K562 (cell line): Measurements from ENCODE around the gene LPXN. TPM values are rescaled to one million over a fixed set of nuclear protein-coding genes. Genes with fewer than 3 reads are reported as not detected.

Experiments used
- BRD9 ChIP-seq: fragments of 450-650 bp; IDR thresholded peaks from 2 replicates; pipeline ENCODE4 v1.6.1; 2018; ENCODE audit warnings: low read depth; ENCODE audit not compliant: partially characterized antibody
- CBX3 ChIP-seq, 2 experiments: IDR thresholded peaks; 1 replicate in 1 of 2; 2 replicates in 1 of 2; pipeline ENCODE4 v1.6.1; 2012; ENCODE audit warnings: inconsistent platforms in 2 of 2, low read length in 2 of 2, borderline replicate concordance in 1 of 2, control low read depth in 1 of 2
- CEBPB ChIP-seq: fragments of 450-650 bp; IDR thresholded peaks from 2 replicates; pipeline ENCODE4 v1.6.1; 2016; ENCODE audit warnings: missing genetic modification characterization, missing compliant biosample characterization
- FIP1L1 ChIP-seq: fragments of 200-400 bp; formaldehyde crosslinking; IDR thresholded peaks from 2 replicates; pipeline ENCODE4 v1.6.1; 2018; ENCODE audit warnings: mild to moderate bottlenecking, low read depth, low read length; ENCODE audit not compliant: poor library complexity, severe bottlenecking
- MCM7 ChIP-seq, 2 experiments: fragments of 450-650 bp; IDR thresholded peaks; 2 replicates each; pipeline ENCODE4 v1.6.1; 2016 to 2018
- NFRKB ChIP-seq: fragments of 450-650 bp; IDR thresholded peaks from 2 replicates; pipeline ENCODE4 v1.6.1; 2016; ENCODE audit warnings: low read depth
- PHF20 ChIP-seq: fragments of 450-650 bp; IDR thresholded peaks from 2 replicates; pipeline ENCODE4 v1.6.1; 2018; ENCODE audit not compliant: partially characterized antibody
- POLR2AphosphoS5 ChIP-seq: IDR thresholded peaks from 2 replicates; pipeline ENCODE4 v1.6.1; 2011; ENCODE audit warnings: mild to moderate bottlenecking, low read depth, low read length, moderate library complexity; ENCODE audit not compliant: control insufficient read depth, insufficient read depth
- TEAD2 ChIP-seq: fragments of 450-650 bp; IDR thresholded peaks from 2 replicates; pipeline ENCODE4 v1.6.1; 2016; ENCODE audit warnings: missing genetic modification characterization, control low read depth, missing compliant biosample characterization
- TEAD4 ChIP-seq, 2 experiments: sonication (generic) in 1 of 2; formaldehyde crosslinking in 1 of 2; IDR thresholded peaks; 2 replicates each; pipeline versions ENCODE4 v1.6.1 to v1.8.0; 2012 to 2022; ENCODE audit warnings: borderline replicate concordance in 1 of 2, inconsistent platforms in 1 of 2, low read length in 1 of 2, mild to moderate bottlenecking in 1 of 2, missing genetic modification reagents in 1 of 2
- ZNF124 ChIP-seq: sonication (generic); formaldehyde crosslinking; IDR thresholded peaks from 2 replicates; pipeline ENCODE4 v1.8.1; 2022; ENCODE audit warnings: missing genetic modification reagents
- ZNF232 ChIP-seq: sonication (generic); formaldehyde crosslinking; IDR thresholded peaks from 2 replicates; pipeline ENCODE4 v1.8.0; 2022; ENCODE audit warnings: mild to moderate bottlenecking, missing genetic modification reagents
- ZNF699 ChIP-seq: fragments of 250-450 bp; sonication (Bioruptor Pico); IDR thresholded peaks from 2 replicates; pipeline ENCODE4 v1.8.0; 2021; ENCODE audit warnings: mild to moderate bottlenecking, moderate library complexity; ENCODE audit not compliant: insufficient replicate concordance
- polyA plus RNA-seq, 8 experiments: library from polyadenylated mRNA; depleted of rRNA in 4 of 8; stranded (reverse) in 5 of 8; unstranded in 3 of 8; fragments of >200 nt; fragmentation: Nextera tagmentation in 2 of 8; fragmentation: Illumina TruSeq in 1 of 8; extraction: Ambion mirVana in 2 of 8; extraction: Trizol in 1 of 8; gene quantifications; 2 replicates each; pipeline versions ENCODE4 v1.2.1 to v1.2.3, GENCODE V29; 2011 to 2014; ENCODE audit warnings: inconsistent platforms in 1 of 8, missing spikeins in 1 of 8
- total RNA-seq, 7 experiments: library from RNA; depleted of rRNA in 6 of 7; stranded (reverse); fragments of >200 nt in 6 of 7; fragmentation: Illumina TruSeq in 2 of 7; extraction: Trizol in 2 of 7; gene quantifications; 2 replicates each; pipeline versions ENCODE4 v1.2.1 to v1.2.3, GENCODE V29; 2011 to 2021; ENCODE audit warnings: low replicate concordance in 1 of 7
- TF ChIP-seq, protein P1 (sequence below): IDR thresholded peaks from 2 replicates; pipeline ENCODE4 v1.6.1; 2012; ENCODE audit warnings: low read depth, low read length, improper control_type of control experiment, borderline replicate concordance
- TF ChIP-seq, protein P2 (sequence below): fragments of 450-650 bp; formaldehyde crosslinking; conservative IDR thresholded peaks from 2 replicates; pipeline ENCODE4 v1.4.0; 2022; ENCODE audit warnings: mild to moderate bottlenecking, missing genetic modification characterization
- TF ChIP-seq, protein P3 (sequence below): fragments of 250-450 bp; sonication (Bioruptor Pico); IDR thresholded peaks from 2 replicates; pipeline ENCODE4 v1.4.0; 2020
- TF ChIP-seq, protein P4 (sequence below): sonication (generic); formaldehyde crosslinking; IDR thresholded peaks from 2 replicates; pipeline ENCODE4 v1.8.1; 2023; ENCODE audit warnings: mild to moderate bottlenecking, missing genetic modification reagents, moderate library complexity
- TF ChIP-seq, protein P5 (sequence below): fragments of 250-450 bp; sonication (Bioruptor Pico); IDR thresholded peaks from 2 replicates; pipeline ENCODE4 v1.5.0; 2021
- TF ChIP-seq, protein P6 (sequence below): sonication (generic); formaldehyde crosslinking; IDR thresholded peaks from 2 replicates; pipeline ENCODE4 v1.8.0; 2022; ENCODE audit warnings: mild to moderate bottlenecking, missing genetic modification reagents

LPXN gene
- total and polyA plus RNA-seq, 9 of the 15 experiments (the other 6 are each of a cell fraction or from before 2014, with no cell fraction given): 0.73 to 3.1 (median 2.0) TPM

DNA sequence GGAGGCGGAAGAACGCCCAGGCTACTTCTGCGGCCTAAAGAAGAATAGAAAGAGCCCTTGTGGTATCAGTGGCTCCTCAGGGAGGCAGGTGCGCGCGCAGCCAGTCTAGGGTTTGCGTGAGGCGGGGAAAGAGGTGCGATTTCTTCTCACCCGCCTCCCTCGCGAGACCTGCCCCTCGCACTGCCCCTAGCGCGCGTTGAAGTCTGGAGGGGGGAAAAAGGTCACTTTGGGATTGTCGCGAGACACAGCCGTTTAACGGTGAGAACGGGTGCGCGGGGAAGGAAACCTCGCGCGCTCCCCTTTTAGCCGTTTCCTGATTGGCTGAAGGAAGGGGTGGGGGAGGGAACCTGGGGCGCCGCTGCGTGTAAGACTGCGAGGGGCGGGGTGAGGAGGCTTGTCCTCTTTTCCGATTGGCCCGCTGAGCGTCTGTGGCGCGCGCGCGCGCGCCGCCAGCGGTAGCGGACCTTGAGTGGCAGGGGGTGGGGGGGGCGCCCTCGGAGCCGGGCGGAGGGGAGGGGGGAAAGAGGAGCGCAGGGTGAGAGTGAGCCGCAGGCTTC lies 3.1 kb upstream of the LPXN start, which contains the start of gene ZFP91 (continued):
- TF ChIP-seq, protein P1, sequence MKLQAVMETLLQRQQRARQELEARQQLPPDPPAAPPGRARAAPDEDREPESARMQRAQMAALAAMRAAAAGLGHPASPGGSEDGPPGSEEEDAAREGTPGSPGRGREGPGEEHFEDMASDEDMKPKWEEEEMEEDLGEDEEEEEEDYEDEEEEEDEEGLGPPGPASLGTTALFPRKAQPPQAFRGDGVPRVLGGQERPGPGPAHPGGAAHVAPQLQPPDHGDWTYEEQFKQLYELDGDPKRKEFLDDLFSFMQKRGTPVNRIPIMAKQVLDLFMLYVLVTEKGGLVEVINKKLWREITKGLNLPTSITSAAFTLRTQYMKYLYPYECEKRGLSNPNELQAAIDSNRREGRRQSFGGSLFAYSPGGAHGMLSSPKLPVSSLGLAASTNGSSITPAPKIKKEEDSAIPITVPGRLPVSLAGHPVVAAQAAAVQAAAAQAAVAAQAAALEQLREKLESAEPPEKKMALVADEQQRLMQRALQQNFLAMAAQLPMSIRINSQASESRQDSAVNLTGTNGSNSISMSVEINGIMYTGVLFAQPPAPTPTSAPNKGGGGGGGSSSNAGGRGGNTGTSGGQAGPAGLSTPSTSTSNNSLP: no peak
- no peak for TF ChIP-seq ZNF232 (CRISPR knock-in tag)
- no peak for TF ChIP-seq TEAD4 (IDR thresholded peaks at IDR 0.05; ENCODE audit: low read length)
- no peak for TF ChIP-seq TEAD4 (CRISPR knock-in tag; IDR thresholded peaks at IDR 0.05; ENCODE audit: borderline replicate concordance)
- TF ChIP-seq, protein P2, sequence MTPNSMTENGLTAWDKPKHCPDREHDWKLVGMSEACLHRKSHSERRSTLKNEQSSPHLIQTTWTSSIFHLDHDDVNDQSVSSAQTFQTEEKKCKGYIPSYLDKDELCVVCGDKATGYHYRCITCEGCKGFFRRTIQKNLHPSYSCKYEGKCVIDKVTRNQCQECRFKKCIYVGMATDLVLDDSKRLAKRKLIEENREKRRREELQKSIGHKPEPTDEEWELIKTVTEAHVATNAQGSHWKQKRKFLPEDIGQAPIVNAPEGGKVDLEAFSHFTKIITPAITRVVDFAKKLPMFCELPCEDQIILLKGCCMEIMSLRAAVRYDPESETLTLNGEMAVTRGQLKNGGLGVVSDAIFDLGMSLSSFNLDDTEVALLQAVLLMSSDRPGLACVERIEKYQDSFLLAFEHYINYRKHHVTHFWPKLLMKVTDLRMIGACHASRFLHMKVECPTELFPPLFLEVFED (CRISPR knock-in tag): no peak
- TF ChIP-seq POLR2AphosphoS5: peak; percentile 69
- TF ChIP-seq NFRKB: peak; percentile 93
- TF ChIP-seq MCM7 (IDR thresholded peaks at IDR 0.05): no peak
- no peak for TF ChIP-seq PHF20
- TF ChIP-seq, protein P3, sequence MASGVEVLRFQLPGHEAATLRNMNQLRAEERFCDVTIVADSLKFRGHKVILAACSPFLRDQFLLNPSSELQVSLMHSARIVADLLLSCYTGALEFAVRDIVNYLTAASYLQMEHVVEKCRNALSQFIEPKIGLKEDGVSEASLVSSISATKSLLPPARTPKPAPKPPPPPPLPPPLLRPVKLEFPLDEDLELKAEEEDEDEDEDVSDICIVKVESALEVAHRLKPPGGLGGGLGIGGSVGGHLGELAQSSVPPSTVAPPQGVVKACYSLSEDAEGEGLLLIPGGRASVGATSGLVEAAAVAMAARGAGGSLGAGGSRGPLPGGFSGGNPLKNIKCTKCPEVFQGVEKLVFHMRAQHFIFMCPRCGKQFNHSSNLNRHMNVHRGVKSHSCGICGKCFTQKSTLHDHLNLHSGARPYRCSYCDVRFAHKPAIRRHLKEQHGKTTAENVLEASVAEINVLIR (CRISPR knock-in tag): no peak
- TF ChIP-seq FIP1L1: no peak
- TF ChIP-seq, protein P4, sequence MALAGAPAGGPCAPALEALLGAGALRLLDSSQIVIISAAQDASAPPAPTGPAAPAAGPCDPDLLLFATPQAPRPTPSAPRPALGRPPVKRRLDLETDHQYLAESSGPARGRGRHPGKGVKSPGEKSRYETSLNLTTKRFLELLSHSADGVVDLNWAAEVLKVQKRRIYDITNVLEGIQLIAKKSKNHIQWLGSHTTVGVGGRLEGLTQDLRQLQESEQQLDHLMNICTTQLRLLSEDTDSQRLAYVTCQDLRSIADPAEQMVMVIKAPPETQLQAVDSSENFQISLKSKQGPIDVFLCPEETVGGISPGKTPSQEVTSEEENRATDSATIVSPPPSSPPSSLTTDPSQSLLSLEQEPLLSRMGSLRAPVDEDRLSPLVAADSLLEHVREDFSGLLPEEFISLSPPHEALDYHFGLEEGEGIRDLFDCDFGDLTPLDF: peak; percentile 72; the same call in 1 of the 2 replicates
- TF ChIP-seq CBX3 (IDR thresholded peaks at IDR 0.05; ENCODE audit: borderline replicate concordance in 1 of 2, low read length in 2 of 2): peak in 1 of 2 experiments; percentile 15; a peak in 1 of 3 replicates
- TF ChIP-seq CEBPB (tag): no peak
- peak; percentile 86 for TF ChIP-seq BRD9
- no peak for TF ChIP-seq TEAD2 (tag)
- TF ChIP-seq, protein P5, sequence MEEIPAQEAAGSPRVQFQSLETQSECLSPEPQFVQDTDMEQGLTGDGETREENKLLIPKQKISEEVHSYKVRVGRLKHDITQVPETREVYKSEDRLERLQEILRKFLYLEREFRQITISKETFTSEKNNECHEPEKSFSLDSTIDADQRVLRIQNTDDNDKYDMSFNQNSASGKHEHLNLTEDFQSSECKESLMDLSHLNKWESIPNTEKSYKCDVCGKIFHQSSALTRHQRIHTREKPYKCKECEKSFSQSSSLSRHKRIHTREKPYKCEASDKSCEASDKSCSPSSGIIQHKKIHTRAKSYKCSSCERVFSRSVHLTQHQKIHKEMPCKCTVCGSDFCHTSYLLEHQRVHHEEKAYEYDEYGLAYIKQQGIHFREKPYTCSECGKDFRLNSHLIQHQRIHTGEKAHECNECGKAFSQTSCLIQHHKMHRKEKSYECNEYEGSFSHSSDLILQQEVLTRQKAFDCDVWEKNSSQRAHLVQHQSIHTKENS: no peak
- no peak for TF ChIP-seq ZNF699
- TF ChIP-seq, protein P6, sequence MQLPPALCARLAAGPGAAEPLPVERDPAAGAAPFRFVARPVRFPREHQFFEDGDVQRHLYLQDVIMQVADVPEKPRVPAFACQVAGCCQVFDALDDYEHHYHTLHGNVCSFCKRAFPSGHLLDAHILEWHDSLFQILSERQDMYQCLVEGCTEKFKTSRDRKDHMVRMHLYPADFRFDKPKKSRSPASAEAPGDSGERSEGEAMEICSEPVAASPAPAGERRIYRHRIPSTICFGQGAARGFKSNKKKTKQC (CRISPR knock-in tag): no peak
- no peak for TF ChIP-seq ZNF124 (CRISPR knock-in tag)
